H1 (cell line): ENCODE measurements around the gene TGFB2. TPM values are rescaled to one million over a fixed set of nuclear protein-coding genes. Genes with fewer than 3 reads are reported as not detected.

Experiments
- BCL11A ChIP-seq, 2 experiments: IDR thresholded peaks; one replicate each; pipeline ENCODE4 v1.6.1; 2011; ENCODE audit warnings: low read depth in 2 of 2, low read length in 2 of 2, mild to moderate bottlenecking in 2 of 2
- POU5F1 ChIP-seq: IDR thresholded peaks from 2 replicates; pipeline ENCODE4 v1.6.1; 2011; ENCODE audit warnings: low read depth, mild to moderate bottlenecking, low read length, moderate library complexity
- polyA plus RNA-seq, 7 experiments: library from polyadenylated mRNA; depleted of rRNA in 3 of 7; stranded (reverse) in 5 of 7; unstranded in 2 of 7; fragments of >200 nt in 5 of 7; fragments of 200-250 nt in 2 of 7; gene quantifications; 1 replicate in 5 of 7; 2 replicates in 1 of 7; 4 replicates in 1 of 7; pipeline versions ENCODE4 v1.2.1 to v1.2.3, GENCODE V29; 2011 to 2013; ENCODE audit warnings: missing spikeins in 2 of 7, mixed read lengths in 2 of 7
- total RNA-seq: library from RNA; stranded (reverse); fragmentation: NEBNext Ultra II Directional; extraction: Animal tissue kit (Norgen Biotek cat#: 25700); gene quantifications from 2 replicates; pipeline ENCODE4 v1.2.1, GENCODE V29; 2021

Gene TGFB2
- total and polyA plus RNA-seq, 2 of the 8 experiments (the other 6 are each of a cell fraction or from before 2014, with no cell fraction given): 0.26 to 0.84 TPM

DNA sequence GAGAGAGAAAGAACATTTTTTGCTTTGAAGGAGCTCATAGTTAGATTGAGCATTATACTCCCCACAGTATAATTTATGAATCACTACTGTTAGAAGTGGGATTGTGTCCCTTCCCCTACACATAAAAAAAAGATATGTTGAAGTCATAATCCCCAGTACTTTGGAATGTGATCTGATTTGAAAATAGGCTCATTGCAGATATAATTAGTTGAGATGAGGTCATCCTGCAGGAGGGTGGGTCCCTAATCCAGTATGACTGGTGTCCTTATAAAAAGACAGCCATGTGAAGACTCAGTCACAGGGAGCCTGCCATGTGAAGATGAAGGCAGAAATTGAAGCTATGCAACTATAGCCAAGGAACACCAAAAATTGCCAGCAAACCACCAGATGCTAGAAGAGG lies 76.4 kb downstream of the TGFB2 start (continued):
- TF ChIP-seq POU5F1: no peak
- no peak for TF ChIP-seq BCL11A (IDR thresholded peaks at IDR 0.05; ENCODE audit: low read depth in 2 of 2, low read length in 2 of 2)
- TF ChIP-seq, all 59 proteins: peak for 0
